HG03442 (cell line): Measurements from ENCODE around the gene TNNI3K.
A peak's percentile ranks its signal among the peaks of the same experiment; 100 is the strongest.

Source experiments
- ATAC-seq: cut with Tn5 transposase; IDR thresholded peaks from one replicate; pipeline ENCODE4 v1.9.1; 2021; ENCODE audit warnings: mild to moderate bottlenecking, moderate library complexity; ENCODE audit not compliant: unreplicated experiment

Gene TNNI3K

GRCh38 chr1:74431531-74431930 is 196.3 kb downstream of the TNNI3K start:
- ATAC-seq, result no peak

GRCh38 chr1:74432325-74432724 is 197.1 kb downstream of the TNNI3K start:
- no peak for ATAC-seq

- ATAC-seq, result no peak
Measured at GRCh38 chr1:74434321-74434720, 199.1 kb downstream of the TNNI3K start.

GRCh38 chr1:74436078-74436477 is 200.9 kb downstream of the TNNI3K start:
- no peak for ATAC-seq

GRCh38 chr1:74437035-74437434 is 201.8 kb downstream of the TNNI3K start:
- no peak for ATAC-seq

- ATAC-seq, result no peak
Measured at GRCh38 chr1:74452035-74452434, 216.8 kb downstream of the TNNI3K start.

- ATAC-seq, result no peak
Measured at GRCh38 chr1:74453277-74453676, 218.1 kb downstream of the TNNI3K start.

- ATAC-seq, result no peak
Measured at GRCh38 chr1:74455390-74455789, 220.2 kb downstream of the TNNI3K start.

- ATAC-seq, result no peak
Measured at GRCh38 chr1:74457253-74457652, 222.1 kb downstream of the TNNI3K start.

GRCh38 chr1:74463333-74463988 is 228.3 kb downstream of the TNNI3K start:
- ATAC-seq, result peak; percentile 90

- no peak for ATAC-seq
Measured at GRCh38 chr1:74464037-74464436, 228.8 kb downstream of the TNNI3K start.

- no peak for ATAC-seq
Measured at GRCh38 chr1:74465193-74465681, 230.1 kb downstream of the TNNI3K start.

- ATAC-seq, result no peak
Measured at GRCh38 chr1:74467786-74468377, 232.7 kb downstream of the TNNI3K start.

GRCh38 chr1:74468982-74469603 is 233.9 kb downstream of the TNNI3K start:
- no peak for ATAC-seq

GRCh38 chr1:74470251-74470650 is 235.1 kb downstream of the TNNI3K start:
- no peak for ATAC-seq

- no peak for ATAC-seq
Measured at GRCh38 chr1:74470936-74471335, 235.7 kb downstream of the TNNI3K start.

- no peak for ATAC-seq
Measured at GRCh38 chr1:74471470-74471869, 236.3 kb downstream of the TNNI3K start.

GRCh38 chr1:74474585-74474984 is 239.4 kb downstream of the TNNI3K start:
- no peak for ATAC-seq

GRCh38 chr1:74478979-74479378 is 243.8 kb downstream of the TNNI3K start:
- ATAC-seq, result no peak

- ATAC-seq, result no peak
Measured at GRCh38 chr1:74480068-74480467, 244.9 kb downstream of the TNNI3K start.

GRCh38 chr1:74481607-74482006 is 246.4 kb downstream of the TNNI3K start:
- no peak for ATAC-seq

GRCh38 chr1:74485622-74486021 is 250.4 kb downstream of the TNNI3K start:
- no peak for ATAC-seq
